B cell (primary cell): ENCODE results near the gene MROH7. TPM values are rescaled to one million over a fixed set of nuclear protein-coding genes. Genes with fewer than 3 reads are reported as not detected.

Experiments
- ATAC-seq: fragments of 200-7000 bp; cut with Tn5 transposase; one replicate; pipeline ENCODE4 v1.10.0; 2021; ENCODE audit warnings: low read depth, mild to moderate bottlenecking, moderate number of reproducible peaks, moderate library complexity
- CTCF ChIA-PET: fragments of 350-600 bp; sonication (Branson Sonifier 250); formaldehyde crosslinking; loops from one replicate; lab custom pipeline; 2021; ENCODE audit warnings: antibody characterized with exemption, inconsistent platforms; lab: Charles Lee
- POLR2A ChIA-PET: fragments of 350-600 bp; sonication (Branson Sonifier 250); formaldehyde crosslinking; loops from one replicate; lab custom pipeline; 2021; ENCODE audit warnings: antibody characterized with exemption; lab: Charles Lee
- DNase-seq: peaks from one replicate; pipeline ENCODE4 v3.0.0; 2013
- H2AFZ ChIP-seq: 2 replicates; pipeline ENCODE4 v1.6.1; 2012; ENCODE audit warnings: mild to moderate bottlenecking, low read depth, low read length; ENCODE audit not compliant: insufficient read depth, poor library complexity, severe bottlenecking
- H3K27ac ChIP-seq, 2 donors: 1 replicate in 1 of 2; 2 replicates in 1 of 2; pipeline ENCODE4 v1.5.1; 2012 to 2013; ENCODE audit warnings: low read length in 2 of 2, mild to moderate bottlenecking in 2 of 2, moderate library complexity in 1 of 2
- H3K27me3 ChIP-seq, 4 experiments: fragments of 200-600 bp in 1 of 4; sonication (generic) in 1 of 4; replicated peaks in 1 of 4; 1 replicate in 2 of 4; 2 replicates in 2 of 4; pipeline versions ENCODE4 v1.6.1 to v1.7.0; 2013 to 2016; ENCODE audit warnings: low read length in 3 of 4, mild to moderate bottlenecking in 2 of 4, mixed read lengths in 1 of 4, moderate library complexity in 1 of 4; ENCODE audit not compliant: insufficient read depth in 4 of 4, control insufficient read depth in 3 of 4; ENCODE audit errors: control extremely low read depth in 1 of 4
- H3K36me3 ChIP-seq, 2 experiments: replicated peaks in 1 of 2; 1 replicate in 1 of 2; 2 replicates in 1 of 2; pipeline versions ENCODE4 v1.6.1 to v1.7.1; 2013; ENCODE audit warnings: low read length in 1 of 2; ENCODE audit not compliant: insufficient read depth in 2 of 2, control insufficient read depth in 1 of 2; ENCODE audit errors: control extremely low read depth in 1 of 2, extremely low read depth in 1 of 2
- H3K4me1 ChIP-seq, 2 donors: fragments of 200-600 bp in 1 of 2; sonication (generic) in 1 of 2; 1 replicate in 1 of 2; 2 replicates in 1 of 2; pipeline versions ENCODE4 v1.5.1 to v1.6.1; 2013 to 2017; ENCODE audit warnings: low read length in 2 of 2; ENCODE audit not compliant: control insufficient read depth in 2 of 2, insufficient read depth in 2 of 2
- H3K4me2 ChIP-seq: replicated peaks from 2 replicates; pipeline ENCODE3; 2012; ENCODE audit warnings: mild to moderate bottlenecking, low read depth, low read length; ENCODE audit not compliant: poor library complexity, severe bottlenecking
- H3K4me3 ChIP-seq, 5 experiments: fragments of 200-600 bp in 1 of 5; sonication (generic) in 1 of 5; 1 replicate in 3 of 5; 2 replicates in 2 of 5; pipeline versions ENCODE4 v1.5.1 to v1.7.0; 2011 to 2016; ENCODE audit warnings: low read length in 4 of 5, mild to moderate bottlenecking in 4 of 5, low read depth in 2 of 5, control low read depth in 1 of 5, moderate library complexity in 1 of 5; ENCODE audit not compliant: insufficient read depth in 1 of 5; ENCODE audit errors: control extremely low read depth in 1 of 5, extremely low read depth in 1 of 5
- H3K79me2 ChIP-seq: fragments of 200-600 bp; sonication (generic); one replicate; pipeline ENCODE4 v1.6.0; 2016; ENCODE audit warnings: low read length; ENCODE audit not compliant: control insufficient read depth, insufficient read depth
- H3K9ac ChIP-seq: fragments of 200-600 bp; sonication (generic); 2 replicates; pipeline ENCODE4 v1.6.1; 2017; ENCODE audit warnings: mild to moderate bottlenecking, low read length, moderate library complexity
- H3K9me3 ChIP-seq, 3 donors: one replicate each; pipeline versions ENCODE4 v1.6.1 to v1.7.1; 2013; ENCODE audit warnings: low read length in 2 of 3; ENCODE audit not compliant: control insufficient read depth in 2 of 3, insufficient read depth in 1 of 3; ENCODE audit errors: control extremely low read depth in 1 of 3
- H4K20me1 ChIP-seq: 2 replicates; pipeline ENCODE4 v1.6.0; 2012; ENCODE audit warnings: mild to moderate bottlenecking, low read length; ENCODE audit not compliant: insufficient read depth, control insufficient read depth, poor library complexity, severe bottlenecking
- H3K27ac Mint-ChIP-seq: one replicate; pipeline ENCODE4 v1.8.0; 2021; ENCODE audit warnings: mixed read lengths
- H3K27me3 Mint-ChIP-seq: one replicate; pipeline ENCODE4 v1.8.0; 2021; ENCODE audit warnings: mixed read lengths
- H3K4me1 Mint-ChIP-seq: one replicate; pipeline ENCODE4 v1.8.0; 2021; ENCODE audit warnings: mixed read lengths
- H3K4me3 Mint-ChIP-seq: one replicate; pipeline ENCODE4 v1.8.0; 2021; ENCODE audit warnings: mixed read lengths
- H3K9me3 Mint-ChIP-seq: one replicate; pipeline ENCODE4 v1.8.0; 2022; ENCODE audit warnings: mixed read lengths; ENCODE audit not compliant: insufficient read depth
- EZH2 ChIP-seq: IDR thresholded peaks from 2 replicates; pipeline ENCODE4 v1.6.1; 2012; ENCODE audit warnings: borderline replicate concordance, low read depth, mild to moderate bottlenecking, moderate library complexity, low read length; ENCODE audit not compliant: insufficient read depth, poor library complexity, severe bottlenecking
- intact Hi-C: fragments of 100-400 bp; cut with micrococcal nuclease; formaldehyde crosslinking; loops from one replicate; pipeline ENCODE4 v1.10.0; 2022
- polyA plus RNA-seq: library from polyadenylated mRNA; depleted of rRNA; stranded (reverse); fragments of >200 nt; gene quantifications from 2 replicates; pipeline ENCODE4 v1.2.3, GENCODE V29; 2012
- total RNA-seq, 2 donors: library from RNA; stranded (reverse); fragments of 120-200 nt in 1 of 2; gene quantifications; 1 replicate in 1 of 2; 2 replicates in 1 of 2; pipeline versions ENCODE4 v1.2.3 to v1.2.4, GENCODE V29; 2013 to 2022
- TF ChIP-seq, protein P1 (sequence below): fragments of 200-600 bp; IDR thresholded peaks from one replicate; pipeline ENCODE4 v1.8.0; 2022; ENCODE audit warnings: antibody characterized with exemption, mild to moderate bottlenecking

The MROH7 gene
- total and polyA plus RNA-seq, 2 donors (not counting 1 experiment from before 2014, with no cell fraction given), result not detected

DNA sequence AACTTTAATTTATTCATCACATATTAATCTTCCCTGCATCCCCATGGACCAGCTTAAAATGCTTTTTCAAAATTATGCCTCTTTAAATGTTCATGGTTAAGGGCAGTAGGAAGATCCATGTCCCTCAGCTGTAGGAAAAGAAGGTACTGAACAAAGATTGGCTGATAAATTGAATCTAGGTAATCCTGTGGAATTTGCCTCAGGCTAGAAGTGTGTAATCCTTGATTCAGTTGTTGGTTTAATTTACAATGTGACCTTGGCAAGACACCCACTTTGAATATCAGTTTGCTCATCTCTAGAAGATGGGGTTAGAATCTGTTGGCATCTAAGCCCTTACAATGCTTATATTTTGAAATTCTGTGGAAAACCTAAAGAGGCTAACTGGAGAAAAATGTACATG, 80.1 kb downstream of the MROH7 start:
- H3K4me1 ChIP-seq, result peaks cover 2 to 3% of the 10 kb centered on the region in 2 donors
- no peak overlapping the region for H3K9ac ChIP-seq
- Mint-ChIP-seq H3K27me3 (no peaks in the 10 kb centered on the region), H3K27ac (no peak overlapping the region), H3K4me3 (no peak overlapping the region), H3K9me3 (peaks cover 5% of the 10 kb centered on the region), H3K4me1 (peaks cover 13% of the 10 kb centered on the region)
- H3K4me2 ChIP-seq, result no peak overlapping the region
- POLR2A ChIA-PET, result no interaction called here
- H3K36me3 ChIP-seq, result peaks cover 5 to 65% of the 10 kb centered on the region in 2 experiments
- H2AFZ ChIP-seq, result no peak overlapping the region
- H3K27me3 ChIP-seq, result no peaks in the 10 kb centered on the region
- H4K20me1 ChIP-seq, result peaks cover 4% of the 10 kb centered on the region
- H3K9me3 ChIP-seq, result peaks cover 0 to 7% (median 7%) of the 10 kb centered on the region in 3 donors
- no peak for TF ChIP-seq EZH2
- TF ChIP-seq, protein P1, sequence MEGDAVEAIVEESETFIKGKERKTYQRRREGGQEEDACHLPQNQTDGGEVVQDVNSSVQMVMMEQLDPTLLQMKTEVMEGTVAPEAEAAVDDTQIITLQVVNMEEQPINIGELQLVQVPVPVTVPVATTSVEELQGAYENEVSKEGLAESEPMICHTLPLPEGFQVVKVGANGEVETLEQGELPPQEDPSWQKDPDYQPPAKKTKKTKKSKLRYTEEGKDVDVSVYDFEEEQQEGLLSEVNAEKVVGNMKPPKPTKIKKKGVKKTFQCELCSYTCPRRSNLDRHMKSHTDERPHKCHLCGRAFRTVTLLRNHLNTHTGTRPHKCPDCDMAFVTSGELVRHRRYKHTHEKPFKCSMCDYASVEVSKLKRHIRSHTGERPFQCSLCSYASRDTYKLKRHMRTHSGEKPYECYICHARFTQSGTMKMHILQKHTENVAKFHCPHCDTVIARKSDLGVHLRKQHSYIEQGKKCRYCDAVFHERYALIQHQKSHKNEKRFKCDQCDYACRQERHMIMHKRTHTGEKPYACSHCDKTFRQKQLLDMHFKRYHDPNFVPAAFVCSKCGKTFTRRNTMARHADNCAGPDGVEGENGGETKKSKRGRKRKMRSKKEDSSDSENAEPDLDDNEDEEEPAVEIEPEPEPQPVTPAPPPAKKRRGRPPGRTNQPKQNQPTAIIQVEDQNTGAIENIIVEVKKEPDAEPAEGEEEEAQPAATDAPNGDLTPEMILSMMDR, result no peak
- ATAC-seq (no peak), DNase-seq (no peak)
- peaks cover 9% of the 10 kb centered on the region for H3K79me2 ChIP-seq
- CTCF ChIA-PET, result interaction anchor here (0.7 kb wide), 1 partner anchor 34 kb away, joined by 3 read pairs; no protein-coding TSS in a partner anchor
- no peak overlapping the region for H3K4me3 ChIP-seq
- intact Hi-C loops, result no loop called here
- no peak overlapping the region for H3K27ac ChIP-seq

DNA sequence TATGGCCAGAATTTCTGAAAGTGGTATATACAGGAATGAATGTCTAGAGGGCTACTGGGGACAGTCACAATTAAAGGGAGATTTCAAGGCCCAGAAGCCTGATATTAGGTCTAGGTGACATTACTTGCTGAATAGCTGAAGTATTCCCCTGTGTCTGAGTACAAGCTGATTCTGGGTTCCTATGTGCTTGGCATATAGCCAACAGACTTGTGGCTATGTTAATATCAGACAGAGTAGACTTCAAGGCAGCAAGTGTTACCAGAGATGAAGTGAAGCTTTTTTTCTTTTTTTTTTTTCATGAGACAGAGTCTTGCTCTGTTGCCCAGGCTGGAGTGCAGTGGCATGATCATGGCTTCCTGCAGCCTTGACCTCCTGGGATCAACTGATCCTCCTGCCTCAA, 82.4 kb downstream of the MROH7 start:
- Histone ChIP-seq H3K4me1 (no peaks in the 10 kb centered on the region), H3K27ac (no peak overlapping the region), H3K4me3 (no peak overlapping the region), H3K9me3 (peaks cover 0 to 7% (median 7%) of the 10 kb centered on the region in 3 donors), H3K4me2 (no peak overlapping the region), H2AFZ (no peak overlapping the region), H4K20me1 (no peaks in the 10 kb centered on the region), H3K79me2 (peaks cover 5% of the 10 kb centered on the region), H3K36me3 (peaks cover 5 to 74% of the 10 kb centered on the region in 2 experiments), H3K27me3 (no peaks in the 10 kb centered on the region), H3K9ac (no peak overlapping the region)
- no peak for DNase-seq
- POLR2A ChIA-PET, result no interaction called here
- no peaks in the 10 kb centered on the region for H3K27me3 Mint-ChIP-seq
- no peak for TF ChIP-seq EZH2
- TF ChIP-seq, protein P1, result no peak
- peaks cover 4% of the 10 kb centered on the region for H3K4me1 Mint-ChIP-seq
- CTCF ChIA-PET, result interaction anchor here (1.9 kb wide), 1 partner anchor 77 kb away, joined by 7 read pairs; the partner anchor contains the start of gene TTC22
- intact Hi-C loops, result no loop called here
- peaks cover 5% of the 10 kb centered on the region for H3K9me3 Mint-ChIP-seq
- no peak for ATAC-seq
- no peak overlapping the region for H3K27ac Mint-ChIP-seq
- H3K4me3 Mint-ChIP-seq, result no peak overlapping the region
